ENCODE results near the gene PCSK2.

The PCSK2 gene

DNA sequence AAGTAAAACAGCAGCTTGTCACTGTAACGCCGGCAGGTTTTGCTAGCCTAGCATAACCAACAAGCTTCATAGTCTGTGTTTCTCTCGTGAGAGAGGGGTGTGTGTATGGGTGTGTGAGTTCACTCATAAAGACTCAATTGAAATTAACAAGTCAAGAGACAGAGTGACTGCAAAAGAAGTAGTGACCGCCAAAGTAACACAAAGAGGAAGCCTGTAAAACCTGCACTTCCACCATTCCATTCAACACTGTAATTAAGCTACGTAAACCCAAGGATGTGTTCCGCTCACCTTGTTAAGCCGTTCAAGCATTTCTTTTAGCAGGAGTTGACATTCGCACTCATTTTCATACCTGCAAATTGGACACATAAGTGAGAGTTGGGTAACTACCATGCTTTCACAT lies 297.7 kb downstream of the PCSK2 start:
- no peak for TF ChIP-seq POLR2A (IDR thresholded peaks at IDR 0.05; ENCODE audit: low read depth, low read length)
- DNase-seq (ENCODE audit: insufficient read length, low spot score): no peak
- no peak for FAIRE-seq

DNA sequence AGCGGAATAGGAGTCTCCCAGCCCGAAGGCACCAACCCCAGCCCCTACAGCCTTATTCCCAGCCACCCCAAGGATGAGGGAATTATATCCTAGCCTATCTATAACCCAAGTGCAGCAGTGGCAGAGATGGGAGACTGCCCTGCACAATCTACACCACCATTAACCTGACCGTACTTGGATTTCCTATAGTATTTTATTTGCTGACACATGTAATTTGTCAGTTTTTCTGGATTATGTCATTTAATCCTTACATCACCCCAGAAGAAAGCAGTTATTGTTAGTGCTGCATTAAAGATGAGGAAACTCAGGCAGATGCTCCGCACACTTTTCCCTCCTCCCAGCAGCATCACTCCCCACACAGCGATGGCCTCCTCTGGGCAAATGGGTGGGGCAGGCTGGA lies 298.3 kb downstream of the PCSK2 start:
- FAIRE-seq (no peak), DNase-seq (ENCODE audit: insufficient read length, low spot score) (no peak)
- no peak for TF ChIP-seq POLR2A (IDR thresholded peaks at IDR 0.05; ENCODE audit: low read depth, low read length)

DNA sequence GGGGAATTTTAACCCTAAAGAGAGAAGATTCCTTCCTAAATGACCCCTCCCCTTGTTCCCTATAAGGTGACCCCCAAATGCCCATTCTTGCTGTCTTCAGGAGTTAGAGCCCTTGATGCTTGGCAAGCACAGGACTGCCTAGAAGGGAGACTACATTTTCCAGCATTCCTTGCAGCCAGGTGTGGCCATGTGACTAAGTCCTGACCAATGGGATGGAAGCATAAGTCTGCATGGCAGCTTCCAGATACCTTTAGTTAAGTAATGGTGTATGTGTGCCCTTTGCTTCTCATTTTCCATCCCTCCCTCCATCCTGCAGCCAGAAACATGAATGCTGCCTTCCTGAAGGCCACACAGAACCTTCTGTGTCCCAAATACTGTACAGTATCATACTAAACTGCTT lies 298.8 kb downstream of the PCSK2 start:
- DNase-seq (ENCODE audit: insufficient read length, low spot score) (no peak), FAIRE-seq (no peak)
- TF ChIP-seq POLR2A (IDR thresholded peaks at IDR 0.05; ENCODE audit: low read depth, low read length): no peak

DNA sequence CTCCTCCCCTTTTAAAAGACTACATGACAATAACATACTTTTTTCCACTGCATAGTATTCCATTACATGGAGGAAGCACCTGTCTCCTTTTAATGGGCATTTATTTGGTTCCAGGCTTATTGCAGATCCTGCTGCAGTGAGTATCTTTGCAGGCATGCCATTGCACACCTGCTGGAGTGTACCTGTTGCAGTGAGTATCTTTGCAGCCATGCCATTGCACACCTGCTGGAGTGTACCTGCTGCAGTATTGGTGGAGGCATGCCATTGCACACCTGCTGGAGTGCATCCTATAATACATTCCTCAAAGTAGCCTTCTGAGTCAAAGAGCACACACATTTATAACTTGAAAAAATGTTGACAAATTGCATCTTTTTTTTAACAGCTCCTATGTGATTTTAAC lies 302.7 kb downstream of the PCSK2 start:
- FAIRE-seq: no peak
- DNase-seq (ENCODE audit: insufficient read length, low spot score): no peak
- no peak for TF ChIP-seq POLR2A (IDR thresholded peaks at IDR 0.05; ENCODE audit: low read depth, low read length)

DNA sequence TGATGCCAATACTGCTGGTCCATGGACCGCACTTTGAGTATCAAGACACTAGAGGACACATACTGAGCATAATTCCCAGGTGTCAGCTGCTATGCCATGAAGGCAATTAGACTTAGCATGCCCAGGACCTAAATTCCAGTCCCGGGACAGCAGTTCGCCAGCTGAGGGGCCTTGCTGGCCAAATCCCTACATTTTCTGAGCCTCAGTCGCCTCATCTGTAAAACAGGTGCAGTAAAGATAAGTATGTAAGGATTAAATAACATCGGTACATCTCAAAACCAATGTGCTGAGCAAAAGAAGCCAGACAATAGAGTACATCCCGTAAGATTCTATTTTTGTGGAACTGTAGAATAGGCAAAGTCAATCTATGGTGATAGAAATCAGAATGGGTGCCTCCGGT lies 303.3 kb downstream of the PCSK2 start:
- no peak for TF ChIP-seq POLR2A (IDR thresholded peaks at IDR 0.05; ENCODE audit: low read depth, low read length)
- FAIRE-seq (no peak), DNase-seq (ENCODE audit: insufficient read length, low spot score) (no peak)

DNA sequence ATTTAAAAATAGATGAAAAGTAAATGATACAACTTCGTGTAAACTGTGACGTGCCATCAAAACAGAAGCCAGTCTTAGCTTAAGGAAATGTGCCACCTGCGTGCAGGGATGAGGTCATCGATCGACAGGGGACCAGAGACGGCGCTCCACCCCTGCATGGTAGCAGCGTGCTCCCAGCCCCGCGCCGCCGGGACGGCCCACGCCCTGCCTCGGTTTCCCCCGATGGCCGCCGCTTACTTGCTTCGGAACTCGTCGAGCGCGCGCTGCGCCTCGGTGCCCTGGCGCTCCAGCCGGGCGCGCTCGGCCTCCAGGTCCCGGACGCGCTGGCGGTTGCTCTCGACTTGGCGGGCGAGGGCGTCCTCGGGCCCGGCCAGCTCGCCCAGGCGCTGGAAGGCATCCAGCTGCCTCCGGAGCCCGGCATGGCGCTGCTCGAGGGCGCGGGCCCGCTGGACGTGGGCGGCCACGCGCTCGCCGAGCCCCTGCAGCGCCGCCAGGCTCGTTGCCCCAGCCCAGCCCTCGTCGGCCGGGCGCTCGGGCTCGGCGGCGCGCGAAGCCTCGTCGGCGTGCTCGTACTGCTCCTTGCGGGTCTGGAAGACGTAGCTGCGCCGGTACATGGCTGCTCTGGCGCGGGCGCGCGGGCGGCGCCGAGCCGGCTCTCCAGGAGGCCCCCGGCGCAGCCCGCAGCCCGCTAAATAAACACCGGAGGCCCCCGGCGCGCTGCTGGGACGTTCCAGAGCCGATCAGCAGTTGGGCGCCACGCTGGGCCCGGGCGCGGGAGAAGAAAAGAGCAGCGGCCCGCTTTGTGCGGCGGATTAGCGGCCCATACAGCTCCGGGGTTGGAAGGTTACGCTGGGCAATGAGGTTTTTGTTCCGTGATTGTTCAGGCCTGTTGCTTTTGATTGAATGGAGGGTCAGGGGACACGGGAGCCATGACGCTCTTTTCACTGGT lies 304.1 kb downstream of the PCSK2 start, which contains the start of gene BFSP1:
BFSP1 (minus strand) TSS at position 664 of the 949 bp plus-strand sequence; CDS start at position 614, 50 bp downstream.
- peak; percentile 43 for DNase-seq (ENCODE audit: insufficient read length, low spot score)
- TF ChIP-seq POLR2A (IDR thresholded peaks at IDR 0.05; ENCODE audit: low read depth, low read length): 0 out of 2 replicates have a peak, but pooled peaks have one; percentile 52
- no peak for FAIRE-seq

DNA sequence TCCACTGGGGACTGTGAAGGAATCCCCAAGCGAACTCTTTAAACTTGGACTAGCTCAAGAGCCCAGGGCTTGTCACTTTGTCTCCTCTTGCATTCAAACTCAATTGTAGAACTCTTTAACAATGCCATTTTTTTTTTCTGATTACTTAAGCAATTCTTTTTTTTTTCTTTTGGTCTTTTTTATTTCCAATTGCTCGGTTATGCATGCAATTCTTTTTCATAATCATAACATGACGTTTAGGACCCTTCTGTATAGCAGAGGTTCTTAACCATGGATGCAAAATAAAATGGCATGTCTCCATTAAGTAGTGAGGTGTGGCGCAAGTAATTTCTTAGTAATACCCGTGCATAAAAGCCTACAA lies 304.8 kb downstream of the PCSK2 start:
- DNase-seq (ENCODE audit: insufficient read length, low spot score): no peak
- no peak for TF ChIP-seq POLR2A (IDR thresholded peaks at IDR 0.05; ENCODE audit: low read depth, low read length)

DNA sequence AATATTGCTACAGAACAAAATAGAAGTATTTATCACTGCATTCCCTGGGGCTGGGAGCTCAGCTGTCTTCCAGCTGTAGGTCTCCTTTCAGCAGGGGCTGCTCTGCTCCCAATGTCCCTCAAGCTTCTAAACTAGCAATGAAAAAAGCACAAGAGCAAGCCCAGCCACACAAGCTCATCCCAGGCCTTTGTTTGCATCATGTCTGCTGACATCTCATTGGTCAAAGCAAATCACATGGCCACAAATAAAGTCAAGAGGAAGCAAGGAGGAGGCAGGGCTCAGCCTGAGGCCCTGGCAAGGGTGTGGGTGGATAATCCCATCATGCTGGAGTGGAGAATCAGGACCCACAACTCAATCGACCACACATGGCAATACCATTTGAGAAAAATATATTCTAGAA lies 306.6 kb downstream of the PCSK2 start:
- FAIRE-seq (peak; percentile 38), DNase-seq (ENCODE audit: insufficient read length, low spot score) (no peak)
- no peak for TF ChIP-seq POLR2A (IDR thresholded peaks at IDR 0.05; ENCODE audit: low read depth, low read length)

More for the DNA sequence above, 304.8 kb downstream of the PCSK2 start:
- no peak for FAIRE-seq

DNA sequence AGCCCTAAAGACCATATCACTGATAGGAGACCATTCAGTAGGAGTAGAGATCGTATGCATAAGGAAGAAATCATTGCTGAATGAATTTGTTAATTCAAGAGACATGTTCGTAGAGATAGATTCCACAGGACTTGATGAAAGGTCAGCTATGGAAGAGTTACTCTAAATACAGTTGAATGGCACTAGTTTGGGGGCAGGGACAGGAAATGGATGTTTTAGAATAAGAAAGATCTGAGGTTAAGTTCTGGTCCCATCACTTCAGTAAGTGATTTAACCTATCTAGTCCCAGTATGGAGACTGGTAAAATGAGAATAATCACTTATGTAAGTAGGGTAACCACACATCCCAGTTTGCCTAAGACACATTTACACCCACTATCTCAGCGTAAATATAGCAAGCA lies 307.2 kb downstream of the PCSK2 start:
- FAIRE-seq (no peak), DNase-seq (ENCODE audit: insufficient read length, low spot score) (no peak)
- TF ChIP-seq POLR2A (IDR thresholded peaks at IDR 0.05; ENCODE audit: low read depth, low read length): no peak
